Panc1 (cell line): Measurements from ENCODE around the gene CHTF18.

ENCODE experiments used
- POLR2AphosphoS5 ChIP-seq: IDR thresholded peaks from 2 replicates; pipeline ENCODE4 v1.6.1; 2012; ENCODE audit warnings: mild to moderate bottlenecking, low read depth, low read length, moderate library complexity
- TF ChIP-seq, protein P1 (sequence below), 2 experiments: IDR thresholded peaks; 2 replicates each; pipeline ENCODE4 v1.6.1; 2011 to 2012; ENCODE audit warnings: low read depth in 2 of 2, control low read depth in 1 of 2, low read length in 1 of 2, mild to moderate bottlenecking in 1 of 2, moderate library complexity in 1 of 2; ENCODE audit not compliant: insufficient read depth in 1 of 2

DNA sequence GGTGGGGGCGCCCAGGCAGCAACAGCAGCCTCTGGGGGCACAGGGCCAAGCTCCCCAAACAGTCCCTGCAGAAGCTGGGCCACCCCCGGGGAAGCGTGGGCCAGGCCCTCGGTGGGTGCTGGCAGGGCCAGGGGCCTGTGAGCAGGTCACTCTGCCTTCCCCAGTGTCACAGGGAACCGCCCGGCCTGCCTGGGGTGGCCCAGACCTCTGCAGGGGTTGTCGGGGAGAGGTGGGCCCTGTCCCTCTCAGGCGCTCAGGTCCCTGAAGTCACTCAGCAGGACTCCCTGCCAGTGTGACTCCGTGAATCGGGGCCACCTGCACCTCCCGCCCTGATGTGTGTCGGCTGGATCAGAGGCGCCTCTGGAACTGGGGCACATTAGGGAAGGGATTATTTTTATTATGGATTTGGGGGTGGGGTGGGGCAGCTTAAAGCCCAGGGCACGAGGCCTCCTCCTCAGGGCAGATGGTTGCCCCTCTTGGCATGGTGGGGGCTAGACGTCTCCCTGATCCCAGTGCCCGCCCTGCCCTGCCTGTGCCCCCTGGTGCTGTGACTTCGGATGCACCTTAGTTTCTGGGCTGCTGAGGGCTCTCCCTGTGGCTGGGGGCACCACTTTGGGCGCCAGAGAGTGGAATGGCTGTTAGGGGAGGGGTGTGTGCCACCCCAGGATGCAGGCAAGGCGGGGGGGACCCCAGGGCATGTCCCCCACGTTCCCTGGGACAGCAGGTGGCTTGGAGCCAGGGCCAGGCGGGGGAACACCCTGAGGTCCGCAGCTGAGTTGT is 13.4 kb downstream of the CHTF18 start:
- TF ChIP-seq, protein P1, sequence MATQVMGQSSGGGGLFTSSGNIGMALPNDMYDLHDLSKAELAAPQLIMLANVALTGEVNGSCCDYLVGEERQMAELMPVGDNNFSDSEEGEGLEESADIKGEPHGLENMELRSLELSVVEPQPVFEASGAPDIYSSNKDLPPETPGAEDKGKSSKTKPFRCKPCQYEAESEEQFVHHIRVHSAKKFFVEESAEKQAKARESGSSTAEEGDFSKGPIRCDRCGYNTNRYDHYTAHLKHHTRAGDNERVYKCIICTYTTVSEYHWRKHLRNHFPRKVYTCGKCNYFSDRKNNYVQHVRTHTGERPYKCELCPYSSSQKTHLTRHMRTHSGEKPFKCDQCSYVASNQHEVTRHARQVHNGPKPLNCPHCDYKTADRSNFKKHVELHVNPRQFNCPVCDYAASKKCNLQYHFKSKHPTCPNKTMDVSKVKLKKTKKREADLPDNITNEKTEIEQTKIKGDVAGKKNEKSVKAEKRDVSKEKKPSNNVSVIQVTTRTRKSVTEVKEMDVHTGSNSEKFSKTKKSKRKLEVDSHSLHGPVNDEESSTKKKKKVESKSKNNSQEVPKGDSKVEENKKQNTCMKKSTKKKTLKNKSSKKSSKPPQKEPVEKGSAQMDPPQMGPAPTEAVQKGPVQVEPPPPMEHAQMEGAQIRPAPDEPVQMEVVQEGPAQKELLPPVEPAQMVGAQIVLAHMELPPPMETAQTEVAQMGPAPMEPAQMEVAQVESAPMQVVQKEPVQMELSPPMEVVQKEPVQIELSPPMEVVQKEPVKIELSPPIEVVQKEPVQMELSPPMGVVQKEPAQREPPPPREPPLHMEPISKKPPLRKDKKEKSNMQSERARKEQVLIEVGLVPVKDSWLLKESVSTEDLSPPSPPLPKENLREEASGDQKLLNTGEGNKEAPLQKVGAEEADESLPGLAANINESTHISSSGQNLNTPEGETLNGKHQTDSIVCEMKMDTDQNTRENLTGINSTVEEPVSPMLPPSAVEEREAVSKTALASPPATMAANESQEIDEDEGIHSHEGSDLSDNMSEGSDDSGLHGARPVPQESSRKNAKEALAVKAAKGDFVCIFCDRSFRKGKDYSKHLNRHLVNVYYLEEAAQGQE (IDR thresholded peaks at IDR 0.05; ENCODE audit: insufficient read depth in 1 of 2, low read depth in 2 of 2, low read length in 1 of 2) = no peak
- no peak for TF ChIP-seq POLR2AphosphoS5
